AG09319 (cell line): ENCODE data around the gene DENND6B.

Experiments
- DNase-seq: peaks from one replicate; pipeline ENCODE4 v3.0.0-alpha.2; 2010; ENCODE audit warnings: low read depth; ENCODE audit errors: extremely low read depth
- CTCF ChIP-seq: IDR thresholded peaks from 2 replicates; pipeline ENCODE4 v1.5.1; 2011; ENCODE audit warnings: low read depth, mild to moderate bottlenecking, inconsistent platforms, low read length, moderate library complexity

DENND6B gene

GRCh38 chr22:50269970-50270665, 56.7 kb downstream of the DENND6B start, which contains the start of gene MAPK11:
Gene MAPK11, minus strand, starts transcription at chr22:50270380. Its CDS starts 88 bp downstream, at chr22:50270292.
- DNase-seq: no peak
- TF ChIP-seq CTCF: no peak

DNA sequence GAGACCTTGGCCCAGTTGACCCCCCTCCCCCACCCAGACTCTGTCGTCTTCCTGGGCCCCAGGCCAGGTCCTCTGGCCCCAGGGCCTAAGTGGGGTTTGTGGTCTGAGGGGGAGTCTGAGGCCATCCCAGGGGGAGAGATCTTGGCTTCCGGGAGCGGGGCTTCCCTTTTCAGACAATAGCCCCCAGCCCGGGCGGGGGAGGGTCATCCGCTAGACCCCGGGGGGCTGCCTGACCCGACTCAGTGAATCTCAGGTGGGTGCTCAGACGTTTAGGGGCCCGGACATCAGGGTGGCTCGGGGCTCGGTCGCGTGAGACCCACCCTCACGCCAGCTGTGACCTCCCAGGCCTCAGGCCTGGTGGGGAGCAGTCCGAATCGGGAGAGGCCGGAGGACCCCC, 57.2 kb downstream of the DENND6B start:
- TF ChIP-seq CTCF: no peak
- DNase-seq: no peak

- DNase-seq: no peak
- TF ChIP-seq CTCF: no peak
These were observed 58.1 kb downstream of the DENND6B start for GRCh38 chr22:50268655-50269113.

GRCh38 chr22:50267591-50268390, 59.0 kb downstream of the DENND6B start:
- no peak for DNase-seq
- TF ChIP-seq CTCF: peak; percentile 10

DNA sequence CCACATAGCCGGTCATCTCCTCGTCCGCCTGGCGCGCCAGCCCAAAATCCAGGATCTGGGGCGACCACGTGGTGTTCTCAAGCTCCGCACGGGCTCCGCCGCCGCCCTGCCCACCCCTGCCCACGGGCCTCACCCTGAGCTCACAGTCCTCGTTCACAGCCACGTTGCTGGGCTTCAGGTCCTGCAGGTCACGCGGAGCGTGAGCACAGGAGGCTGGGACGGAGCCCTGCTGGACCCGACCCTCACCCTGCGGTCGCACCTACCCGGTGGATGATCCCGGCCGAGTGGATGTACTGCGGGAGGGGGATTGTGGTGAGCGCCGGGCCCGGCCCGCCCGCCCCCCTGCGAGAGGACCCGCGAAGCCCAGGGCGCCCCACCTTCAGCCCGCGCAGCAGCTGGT, 59.8 kb downstream of the DENND6B start:
- no peak for TF ChIP-seq CTCF
- no peak for DNase-seq

GRCh38 chr22:50264946-50265669, 61.7 kb downstream of the DENND6B start:
- TF ChIP-seq CTCF: no peak

More at GRCh38 chr22:50264946-50265669, 61.7 kb downstream of the DENND6B start:
- DNase-seq: no peak
